H1 (cell line): Measurements from ENCODE around the gene GET3. TPM values are rescaled to one million over a fixed set of nuclear protein-coding genes. Genes with fewer than 3 reads are reported as not detected.

Experiments
- BCL11A ChIP-seq, 2 experiments: IDR thresholded peaks; one replicate each; pipeline ENCODE4 v1.6.1; 2011; ENCODE audit warnings: low read depth in 2 of 2, low read length in 2 of 2, mild to moderate bottlenecking in 2 of 2
- CREB1 ChIP-seq: IDR thresholded peaks from 2 replicates; pipeline ENCODE4 v1.6.1; 2012; ENCODE audit warnings: inconsistent platforms
- CTBP2 ChIP-seq: IDR thresholded peaks from 2 replicates; pipeline ENCODE4 v1.7.0; 2011; ENCODE audit warnings: borderline replicate concordance, mild to moderate bottlenecking, moderate library complexity, mixed read lengths, low read length; ENCODE audit not compliant: insufficient read depth, insufficient read length
- EGR1 ChIP-seq: IDR thresholded peaks from 2 replicates; pipeline ENCODE4 v1.6.1; 2011; ENCODE audit warnings: low read depth, low read length, borderline replicate concordance
- EZH2 ChIP-seq: fragments of 200-600 bp; sonication (generic); IDR thresholded peaks from 2 replicates; pipeline ENCODE4 v1.7.1; 2012; ENCODE audit warnings: low read depth, mild to moderate bottlenecking, moderate library complexity, low read length, inconsistent platforms; ENCODE audit not compliant: severe bottlenecking
- KDM5A ChIP-seq: fragments of 200-600 bp; IDR thresholded peaks from 2 replicates; pipeline ENCODE4 v1.7.1; 2012; ENCODE audit warnings: mild to moderate bottlenecking, low read length, inconsistent platforms, mixed read lengths
- MAFK ChIP-seq: IDR thresholded peaks from 2 replicates; pipeline ENCODE4 v1.6.1; 2012; ENCODE audit warnings: low read depth, mild to moderate bottlenecking, improper control_type of control experiment, low read length
- NRF1 ChIP-seq: IDR thresholded peaks from 2 replicates; pipeline ENCODE4 v1.6.1; 2011; ENCODE audit warnings: mild to moderate bottlenecking, low read depth, low read length, improper control_type of control experiment
- PHF8 ChIP-seq: fragments of 200-600 bp; sonication (generic); conservative IDR thresholded peaks from 2 replicates; pipeline ENCODE4 v1.7.1; 2012; ENCODE audit warnings: low read depth, mild to moderate bottlenecking, inconsistent platforms, low read length, moderate library complexity
- POLR2A ChIP-seq, 2 experiments: IDR thresholded peaks; 1 replicate in 1 of 2; 2 replicates in 1 of 2; pipeline ENCODE4 v1.6.1; 2011; ENCODE audit warnings: low read depth in 2 of 2, low read length in 2 of 2, mild to moderate bottlenecking in 2 of 2; ENCODE audit errors: control extremely low read depth in 1 of 2
- POU5F1 ChIP-seq: IDR thresholded peaks from 2 replicates; pipeline ENCODE4 v1.6.1; 2011; ENCODE audit warnings: low read depth, mild to moderate bottlenecking, low read length, moderate library complexity
- RAD21 ChIP-seq, 2 experiments: IDR thresholded peaks in 1 of 2; conservative IDR thresholded peaks in 1 of 2; 2 replicates each; pipeline ENCODE4 v1.6.1; 2011; ENCODE audit warnings: low read depth in 2 of 2, low read length in 2 of 2, improper control_type of control experiment in 1 of 2, inconsistent platforms in 1 of 2, mild to moderate bottlenecking in 1 of 2, moderate library complexity in 1 of 2
- RBBP5 ChIP-seq: IDR thresholded peaks from 2 replicates; pipeline ENCODE4 v1.7.1; 2012; ENCODE audit warnings: low read depth, mild to moderate bottlenecking, inconsistent platforms, low read length, moderate library complexity, borderline replicate concordance
- RXRA ChIP-seq: IDR thresholded peaks from 2 replicates; pipeline ENCODE4 v1.6.1; 2011; ENCODE audit warnings: low read depth, mild to moderate bottlenecking, low read length, moderate library complexity; ENCODE audit not compliant: insufficient read depth
- SIN3A ChIP-seq, 2 experiments: IDR thresholded peaks in 1 of 2; conservative IDR thresholded peaks in 1 of 2; 2 replicates each; pipeline ENCODE4 v1.6.1; 2011 to 2012; ENCODE audit warnings: low read length in 2 of 2, improper control_type of control experiment in 1 of 2, low read depth in 1 of 2, mild to moderate bottlenecking in 1 of 2
- SP2 ChIP-seq: IDR thresholded peaks from 2 replicates; pipeline ENCODE4 v1.6.1; 2012; ENCODE audit warnings: mild to moderate bottlenecking, low read length, inconsistent platforms
- TBP ChIP-seq: IDR thresholded peaks from 2 replicates; pipeline ENCODE4 v1.6.1; 2011; ENCODE audit warnings: low read depth, low read length, improper control_type of control experiment
- TCF12 ChIP-seq: IDR thresholded peaks from 2 replicates; pipeline ENCODE4 v1.6.1; 2011; ENCODE audit warnings: low read depth, mild to moderate bottlenecking, low read length
- TEAD4 ChIP-seq: IDR thresholded peaks from 2 replicates; pipeline ENCODE4 v1.6.1; 2012; ENCODE audit warnings: low read depth, low read length, inconsistent platforms, mixed read lengths
- polyA plus RNA-seq, 7 experiments: library from polyadenylated mRNA; depleted of rRNA in 3 of 7; stranded (reverse) in 5 of 7; unstranded in 2 of 7; fragments of >200 nt in 5 of 7; fragments of 200-250 nt in 2 of 7; gene quantifications; 1 replicate in 5 of 7; 2 replicates in 1 of 7; 4 replicates in 1 of 7; pipeline versions ENCODE4 v1.2.1 to v1.2.3, GENCODE V29; 2011 to 2013; ENCODE audit warnings: missing spikeins in 2 of 7, mixed read lengths in 2 of 7
- total RNA-seq: library from RNA; stranded (reverse); fragmentation: NEBNext Ultra II Directional; extraction: Animal tissue kit (Norgen Biotek cat#: 25700); gene quantifications from 2 replicates; pipeline ENCODE4 v1.2.1, GENCODE V29; 2021
- TF ChIP-seq, protein P1 (sequence below): IDR thresholded peaks from 2 replicates; pipeline ENCODE4 v1.6.1; 2012; ENCODE audit warnings: low read length, inconsistent platforms
- TF ChIP-seq, protein P2 (sequence below): IDR thresholded peaks from 2 replicates; pipeline ENCODE4 v1.6.1; 2011; ENCODE audit warnings: low read depth, mild to moderate bottlenecking, low read length; ENCODE audit not compliant: insufficient read depth

Gene GET3
- total and polyA plus RNA-seq, 2 of the 8 experiments (the other 6 are each of a cell fraction or from before 2014, with no cell fraction given) = 105 to 297 TPM

DNA sequence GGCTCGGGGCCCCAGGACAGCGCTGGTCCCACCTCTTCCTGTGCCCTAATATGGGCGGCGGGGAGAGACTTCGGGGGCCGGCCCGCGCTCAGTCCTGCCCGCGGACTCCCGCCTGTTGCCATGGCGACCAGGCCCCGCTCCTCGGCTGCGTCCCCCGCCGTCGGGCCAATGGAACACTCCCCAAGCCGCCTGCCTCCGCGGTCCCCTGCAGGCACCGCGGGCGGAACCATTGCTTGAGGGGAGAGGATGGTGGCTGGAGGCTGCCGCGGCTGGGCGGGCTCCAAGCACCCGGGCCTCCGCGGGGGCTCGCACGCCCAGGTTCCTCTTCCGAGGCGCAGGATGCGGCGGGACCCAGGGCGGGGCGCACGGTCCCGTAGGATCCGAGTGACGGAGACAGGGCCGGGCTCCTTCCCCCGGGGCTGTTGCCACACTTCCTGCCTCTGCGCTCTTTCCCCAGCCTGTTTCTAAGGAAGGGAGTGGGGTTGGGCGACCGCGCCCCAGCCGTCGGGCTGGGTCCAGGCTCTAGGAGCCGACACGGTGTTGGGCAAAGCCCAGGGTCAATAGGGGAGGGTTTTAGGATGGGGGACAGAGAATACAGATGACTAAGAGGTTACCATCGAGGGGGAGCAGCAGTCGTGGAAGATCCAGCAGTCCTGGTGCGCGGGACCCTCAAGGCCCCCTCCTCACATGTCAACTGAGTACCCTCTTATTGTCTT is 52.8 kb downstream of the GET3 start (continued):
- TF ChIP-seq, protein P1, sequence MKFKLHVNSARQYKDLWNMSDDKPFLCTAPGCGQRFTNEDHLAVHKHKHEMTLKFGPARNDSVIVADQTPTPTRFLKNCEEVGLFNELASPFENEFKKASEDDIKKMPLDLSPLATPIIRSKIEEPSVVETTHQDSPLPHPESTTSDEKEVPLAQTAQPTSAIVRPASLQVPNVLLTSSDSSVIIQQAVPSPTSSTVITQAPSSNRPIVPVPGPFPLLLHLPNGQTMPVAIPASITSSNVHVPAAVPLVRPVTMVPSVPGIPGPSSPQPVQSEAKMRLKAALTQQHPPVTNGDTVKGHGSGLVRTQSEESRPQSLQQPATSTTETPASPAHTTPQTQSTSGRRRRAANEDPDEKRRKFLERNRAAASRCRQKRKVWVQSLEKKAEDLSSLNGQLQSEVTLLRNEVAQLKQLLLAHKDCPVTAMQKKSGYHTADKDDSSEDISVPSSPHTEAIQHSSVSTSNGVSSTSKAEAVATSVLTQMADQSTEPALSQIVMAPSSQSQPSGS = no peak
- peak; percentile 5 to 94; a peak in 2 of 4 replicates for TF ChIP-seq SIN3A (conservative IDR thresholded peaks at IDR 0.05 in 1 of 2, IDR thresholded peaks at IDR 0.05 in 1 of 2; ENCODE audit: low read depth in 1 of 2, low read length in 2 of 2)
- no peak for TF ChIP-seq TEAD4
- TF ChIP-seq RXRA = no peak
- TF ChIP-seq POLR2A (IDR thresholded peaks at IDR 0.05; ENCODE audit: control extremely low read depth in 1 of 2, low read depth in 2 of 2, low read length in 2 of 2) = no peak
- 0 out of 2 replicates have a peak, but pooled peaks have one; percentile 16 for TF ChIP-seq TCF12
- no peak for TF ChIP-seq CTBP2
- TF ChIP-seq BCL11A (IDR thresholded peaks at IDR 0.05; ENCODE audit: low read depth in 2 of 2, low read length in 2 of 2) = no peak
- TF ChIP-seq RAD21 (IDR thresholded peaks at IDR 0.05 in 1 of 2, conservative IDR thresholded peaks at IDR 0.05 in 1 of 2; ENCODE audit: low read depth in 2 of 2, low read length in 2 of 2) = no peak
- TF ChIP-seq EGR1 = peak; percentile 61; the same call in 1 of the 2 replicates
- TF ChIP-seq CREB1 = peak; percentile 21; the same call in 1 of the 2 replicates
- no peak for TF ChIP-seq EZH2
- no peak for TF ChIP-seq KDM5A
- TF ChIP-seq POU5F1 = no peak
- no peak for TF ChIP-seq RBBP5
- 0 out of 2 replicates have a peak, but pooled peaks have one; percentile 28 for TF ChIP-seq PHF8
- TF ChIP-seq SP2 = no peak
- TF ChIP-seq NRF1 = no peak
- no peak for TF ChIP-seq TBP
- no peak for TF ChIP-seq MAFK
- TF ChIP-seq, protein P2, sequence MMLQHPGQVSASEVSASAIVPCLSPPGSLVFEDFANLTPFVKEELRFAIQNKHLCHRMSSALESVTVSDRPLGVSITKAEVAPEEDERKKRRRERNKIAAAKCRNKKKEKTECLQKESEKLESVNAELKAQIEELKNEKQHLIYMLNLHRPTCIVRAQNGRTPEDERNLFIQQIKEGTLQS = no peak
